Fibroblast of lung (primary cell): ENCODE data around the gene VKORC1L1.
"Not testable (repeated sequence)": the region's sequence is repeated elsewhere in the genome, so short reads cannot be mapped to it uniquely, and the experiment has no call there.

Source experiments
- EZH2 ChIP-seq: IDR thresholded peaks from 2 replicates; pipeline ENCODE4 v1.5.1; 2012; ENCODE audit warnings: low read length, control low read depth, mild to moderate bottlenecking; ENCODE audit errors: missing control alignments
- TF ChIP-seq, protein P1 (sequence below), 2 donors: IDR thresholded peaks in 1 of 2; conservative IDR thresholded peaks in 1 of 2; 1 replicate in 1 of 2; 2 replicates in 1 of 2; pipeline ENCODE4 v1.5.1; 2011 to 2012; ENCODE audit warnings: low read length in 2 of 2, control low read depth in 1 of 2, inconsistent platforms in 1 of 2, low read depth in 1 of 2, mild to moderate bottlenecking in 1 of 2

- TF ChIP-seq, protein P1, sequence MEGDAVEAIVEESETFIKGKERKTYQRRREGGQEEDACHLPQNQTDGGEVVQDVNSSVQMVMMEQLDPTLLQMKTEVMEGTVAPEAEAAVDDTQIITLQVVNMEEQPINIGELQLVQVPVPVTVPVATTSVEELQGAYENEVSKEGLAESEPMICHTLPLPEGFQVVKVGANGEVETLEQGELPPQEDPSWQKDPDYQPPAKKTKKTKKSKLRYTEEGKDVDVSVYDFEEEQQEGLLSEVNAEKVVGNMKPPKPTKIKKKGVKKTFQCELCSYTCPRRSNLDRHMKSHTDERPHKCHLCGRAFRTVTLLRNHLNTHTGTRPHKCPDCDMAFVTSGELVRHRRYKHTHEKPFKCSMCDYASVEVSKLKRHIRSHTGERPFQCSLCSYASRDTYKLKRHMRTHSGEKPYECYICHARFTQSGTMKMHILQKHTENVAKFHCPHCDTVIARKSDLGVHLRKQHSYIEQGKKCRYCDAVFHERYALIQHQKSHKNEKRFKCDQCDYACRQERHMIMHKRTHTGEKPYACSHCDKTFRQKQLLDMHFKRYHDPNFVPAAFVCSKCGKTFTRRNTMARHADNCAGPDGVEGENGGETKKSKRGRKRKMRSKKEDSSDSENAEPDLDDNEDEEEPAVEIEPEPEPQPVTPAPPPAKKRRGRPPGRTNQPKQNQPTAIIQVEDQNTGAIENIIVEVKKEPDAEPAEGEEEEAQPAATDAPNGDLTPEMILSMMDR (conservative IDR thresholded peaks at IDR 0.05 in 1 of 2, IDR thresholded peaks at IDR 0.05 in 1 of 2; ENCODE audit: low read depth in 1 of 2, low read length in 2 of 2), result not testable (repeated sequence)
- TF ChIP-seq EZH2, result not testable (repeated sequence)
These were observed 5.2 kb upstream of the VKORC1L1 start for GRCh38 chr7:65867681-65868080.
